H1 (cell line): Measurements from ENCODE around the gene CDC42. TPM values are rescaled to one million over a fixed set of nuclear protein-coding genes. Genes with fewer than 3 reads are reported as not detected.

Experiments used
- CTCF ChIA-PET: fragments of 300-600 bp; sonication (Branson Sonifier 250); formaldehyde crosslinking; loops from one replicate; lab custom pipeline; 2021; ENCODE audit not compliant: partially characterized antibody; lab: Charles Lee
- POLR2A ChIA-PET: fragments of 300-600 bp; sonication (Branson Sonifier 250); formaldehyde crosslinking; loops from one replicate; lab custom pipeline; 2021; ENCODE audit warnings: inconsistent platforms; ENCODE audit not compliant: partially characterized antibody; lab: Charles Lee
- DNase-seq, 2 experiments: peaks; one replicate each; pipeline versions ENCODE4 v3.0.0 to v3.0.0-alpha.2; 2010 to 2022; ENCODE audit warnings: low spot score in 2 of 2, low read depth in 1 of 2, mixed read lengths in 1 of 2
- FAIRE-seq: peaks from 2 replicates; lab custom pipeline; 2011; peaks lifted over from hg19 to GRCh38; lab: Jason Lieb, UNC
- H2AFZ ChIP-seq: 2 replicates; pipeline ENCODE4 v1.8.1; 2012; ENCODE audit warnings: low read length, inconsistent platforms
- H2AK5ac ChIP-seq: 2 replicates; pipeline ENCODE4 v1.6.1; 2013; ENCODE audit warnings: low read depth, low read length
- H2BK120ac ChIP-seq: replicated peaks from 2 replicates; pipeline ENCODE3; 2013; ENCODE audit warnings: low read depth, low read length, inconsistent platforms
- H2BK12ac ChIP-seq: 2 replicates; pipeline ENCODE4 v1.6.1; 2013; ENCODE audit warnings: low read depth, low read length
- H2BK15ac ChIP-seq: 2 replicates; pipeline ENCODE4 v1.6.1; 2013; ENCODE audit warnings: low read length
- H2BK20ac ChIP-seq: 2 replicates; pipeline ENCODE4 v1.6.1; 2013; ENCODE audit warnings: low read length
- H2BK5ac ChIP-seq: 2 replicates; pipeline ENCODE4 v1.6.1; 2013; ENCODE audit warnings: low read depth, low read length
- H3K14ac ChIP-seq: 2 replicates; pipeline ENCODE4 v1.6.1; 2013; ENCODE audit warnings: inconsistent platforms; ENCODE audit not compliant: insufficient read length
- H3K18ac ChIP-seq: 2 replicates; pipeline ENCODE4 v1.6.1; 2013; ENCODE audit warnings: low read length; ENCODE audit errors: extremely low read depth
- H3K23ac ChIP-seq: 2 replicates; pipeline ENCODE4 v1.6.1; 2013; ENCODE audit warnings: inconsistent platforms; ENCODE audit not compliant: insufficient read length
- H3K23me2 ChIP-seq: 2 replicates; pipeline ENCODE4 v1.6.1; 2013; ENCODE audit warnings: low read depth, low read length
- H3K27ac ChIP-seq: 2 replicates; pipeline ENCODE4 v1.6.1; 2011; ENCODE audit warnings: low read depth, low read length, inconsistent platforms
- H3K27me3 ChIP-seq, 4 experiments: replicated peaks in 1 of 4; 1 replicate in 1 of 4; 2 replicates in 3 of 4; pipeline versions ENCODE4 v1.6.1 to v1.8.1; 2011 to 2013; ENCODE audit warnings: low read length in 3 of 4, mild to moderate bottlenecking in 3 of 4, inconsistent platforms in 2 of 4, mixed read lengths in 2 of 4, moderate library complexity in 1 of 4; ENCODE audit not compliant: control insufficient read depth in 3 of 4, insufficient read depth in 3 of 4; ENCODE audit errors: extremely low read depth in 1 of 4
- H3K36me3 ChIP-seq, 4 experiments: 2 replicates each; pipeline versions ENCODE4 v1.6.1 to v1.8.1; 2011 to 2013; ENCODE audit warnings: mild to moderate bottlenecking in 4 of 4, low read length in 3 of 4, moderate library complexity in 2 of 4, control low read depth in 1 of 4, inconsistent platforms in 1 of 4; ENCODE audit not compliant: insufficient read depth in 4 of 4, control insufficient read depth in 2 of 4
- H3K4ac ChIP-seq: replicated peaks from 2 replicates; pipeline ENCODE3; 2013; ENCODE audit warnings: low read length, low read depth, mixed read lengths, inconsistent platforms; ENCODE audit not compliant: insufficient read length
- H3K4me1 ChIP-seq, 4 experiments: replicated peaks in 1 of 4; 1 replicate in 1 of 4; 2 replicates in 3 of 4; pipeline versions ENCODE4 v1.6.1 to v1.8.1; 2011 to 2013; ENCODE audit warnings: low read length in 3 of 4, inconsistent platforms in 2 of 4, mixed read lengths in 1 of 4; ENCODE audit not compliant: insufficient read depth in 4 of 4, control insufficient read depth in 3 of 4
- H3K4me2 ChIP-seq, 2 experiments: 2 replicates each; pipeline versions ENCODE4 v1.6.1 to v1.8.1; 2011 to 2013; ENCODE audit warnings: low read depth in 2 of 2, low read length in 2 of 2, control low read depth in 1 of 2, inconsistent platforms in 1 of 2, mild to moderate bottlenecking in 1 of 2; ENCODE audit not compliant: insufficient read depth in 1 of 2
- H3K4me3 ChIP-seq, 4 experiments: fragments of 200-600, 300-600 bp in 1 of 4; sonication (generic), shearing (Covaris generic), sonication (Bioruptor Twin) in 1 of 4; 2 replicates each; pipeline versions ENCODE4 v1.5.1 to v1.8.1; 2011 to 2016; ENCODE audit warnings: low read length in 4 of 4, low read depth in 3 of 4, control low read depth in 2 of 4, inconsistent platforms in 2 of 4, mild to moderate bottlenecking in 2 of 4, mixed read lengths in 1 of 4, moderate library complexity in 1 of 4; ENCODE audit not compliant: insufficient read depth in 2 of 4; ENCODE audit errors: extremely low read depth in 1 of 4
- H3K56ac ChIP-seq: replicated peaks from 2 replicates; pipeline ENCODE3; 2013; ENCODE audit warnings: low read depth, mild to moderate bottlenecking, mixed read lengths, low read length, inconsistent platforms; ENCODE audit not compliant: insufficient read length
- H3K79me1 ChIP-seq: 2 replicates; pipeline ENCODE4 v1.6.1; 2013; ENCODE audit warnings: low read depth, low read length, control low read depth
- H3K79me2 ChIP-seq, 2 experiments: 2 replicates each; pipeline versions ENCODE4 v1.6.1 to v1.8.1; 2012 to 2013; ENCODE audit warnings: low read length in 2 of 2, mild to moderate bottlenecking in 2 of 2, inconsistent platforms in 1 of 2; ENCODE audit not compliant: insufficient read depth in 2 of 2, control insufficient read depth in 1 of 2
- H3K9ac ChIP-seq, 4 experiments: replicated peaks in 1 of 4; 1 replicate in 1 of 4; 2 replicates in 3 of 4; pipeline versions ENCODE4 v1.6.1 to v1.8.1; 2011 to 2013; ENCODE audit warnings: low read depth in 3 of 4, low read length in 3 of 4, control low read depth in 2 of 4, mild to moderate bottlenecking in 2 of 4, moderate library complexity in 2 of 4, inconsistent platforms in 1 of 4; ENCODE audit errors: extremely low read depth in 1 of 4
- H3K9me3 ChIP-seq, 2 experiments: 2 replicates each; pipeline versions ENCODE4 v1.6.1 to v1.8.1; 2012 to 2013; ENCODE audit warnings: mild to moderate bottlenecking in 2 of 2, moderate library complexity in 2 of 2, control low read depth in 1 of 2, inconsistent platforms in 1 of 2, low read depth in 1 of 2, low read length in 1 of 2, mixed read lengths in 1 of 2; ENCODE audit not compliant: insufficient read depth in 2 of 2
- H4K20me1 ChIP-seq, 2 experiments: replicated peaks in 1 of 2; 2 replicates each; pipeline versions ENCODE3 to v1.8.1; 2011 to 2013; ENCODE audit warnings: inconsistent platforms in 2 of 2, low read length in 2 of 2, mild to moderate bottlenecking in 1 of 2; ENCODE audit not compliant: insufficient read depth in 2 of 2, control insufficient read depth in 1 of 2
- H4K5ac ChIP-seq: 2 replicates; pipeline ENCODE4 v1.6.1; 2013; ENCODE audit warnings: low read length, low read depth, mixed read lengths, inconsistent platforms; ENCODE audit not compliant: insufficient read length
- H4K8ac ChIP-seq: 2 replicates; pipeline ENCODE4 v1.8.0; 2013; ENCODE audit warnings: mild to moderate bottlenecking, moderate library complexity, low read length, inconsistent platforms; ENCODE audit not compliant: insufficient read depth; ENCODE audit errors: extremely low read depth
- H4K91ac ChIP-seq: replicated peaks from 2 replicates; pipeline ENCODE3; 2013; ENCODE audit warnings: low read length, mixed read lengths, inconsistent platforms; ENCODE audit not compliant: insufficient read length
- KDM1A ChIP-seq: fragments of 200-600, 300-600 bp; sonication (generic); IDR thresholded peaks from 2 replicates; pipeline ENCODE4 v1.7.1; 2016; ENCODE audit warnings: mild to moderate bottlenecking, low read length, borderline replicate concordance
- SAP30 ChIP-seq: fragments of 300-600 bp; sonication (generic); IDR thresholded peaks from 2 replicates; pipeline ENCODE4 v1.7.1; 2012; ENCODE audit warnings: low read length, moderate library complexity, mild to moderate bottlenecking, inconsistent platforms; ENCODE audit not compliant: insufficient read depth, insufficient replicate concordance
- SIN3A ChIP-seq, 2 experiments: IDR thresholded peaks in 1 of 2; conservative IDR thresholded peaks in 1 of 2; 2 replicates each; pipeline ENCODE4 v1.6.1; 2011 to 2012; ENCODE audit warnings: low read length in 2 of 2, improper control_type of control experiment in 1 of 2, low read depth in 1 of 2, mild to moderate bottlenecking in 1 of 2
- WGBS, 2 experiments: shearing (Covaris generic) in 1 of 2; methylation state at CpG; one replicate each; pipeline versions ENCODE4 v1.1.6 to v1.1.7; 2013 to 2015; ENCODE audit warnings: low lambda C conversion rate in 2 of 2, mixed read lengths in 2 of 2, inconsistent platforms in 1 of 2, low coverage in 1 of 2, missing lambda C conversion rate in 1 of 2; ENCODE audit not compliant: insufficient replicate concordance in 2 of 2, insufficient coverage in 1 of 2, insufficient read length in 1 of 2; ENCODE audit errors: extremely low coverage in 1 of 2, missing lambda C conversion rate in 1 of 2; 5-methylcytosine and 5-hydroxymethylcytosine counted together
- polyA plus RNA-seq, 7 experiments: library from polyadenylated mRNA; depleted of rRNA in 3 of 7; stranded (reverse) in 5 of 7; unstranded in 2 of 7; fragments of >200 nt in 5 of 7; fragments of 200-250 nt in 2 of 7; gene quantifications; 1 replicate in 5 of 7; 2 replicates in 1 of 7; 4 replicates in 1 of 7; pipeline versions ENCODE4 v1.2.1 to v1.2.3, GENCODE V29; 2011 to 2013; ENCODE audit warnings: missing spikeins in 2 of 7, mixed read lengths in 2 of 7
- total RNA-seq: library from RNA; stranded (reverse); fragmentation: NEBNext Ultra II Directional; extraction: Animal tissue kit (Norgen Biotek cat#: 25700); gene quantifications from 2 replicates; pipeline ENCODE4 v1.2.1, GENCODE V29; 2021

CDC42 gene
- total and polyA plus RNA-seq, 2 of the 8 experiments (the other 6 are each of a cell fraction or from before 2014, with no cell fraction given) = 110 to 179 TPM

GRCh38 chr1:22078133-22078532 is 25.6 kb downstream of the CDC42 start:
- no peak overlapping the region for H2AFZ ChIP-seq
- H3K4me3 ChIP-seq = no peak overlapping the region
- CTCF ChIA-PET = no interaction called here
- no peak overlapping the region for H2BK20ac ChIP-seq
- peak; percentile 28 for FAIRE-seq
- H3K9ac ChIP-seq = no peak overlapping the region
- no peak overlapping the region for H3K4me2 ChIP-seq
- H4K5ac ChIP-seq = no peak overlapping the region
- TF ChIP-seq SAP30 = no peak
- no peak for TF ChIP-seq KDM1A
- TF ChIP-seq SIN3A (conservative IDR thresholded peaks at IDR 0.05 in 1 of 2, IDR thresholded peaks at IDR 0.05 in 1 of 2; ENCODE audit: low read depth in 1 of 2, low read length in 2 of 2) = no peak
- no peak overlapping the region for H2BK5ac ChIP-seq
- no peak overlapping the region for H3K56ac ChIP-seq
- H3K36me3 ChIP-seq = peaks cover 0 to 19% (median 6%) of the 10 kb centered on the region in 4 experiments; a peak in 4 of 8 replicates
- no peak overlapping the region for H3K14ac ChIP-seq
- no peak overlapping the region for H3K18ac ChIP-seq
- H3K4ac ChIP-seq = no peak overlapping the region
- H3K23me2 ChIP-seq = no peaks in the 10 kb centered on the region
- H4K20me1 ChIP-seq = peaks cover 5 to 14% of the 10 kb centered on the region in 2 experiments
- no peaks in the 10 kb centered on the region for H3K79me1 ChIP-seq
- H2AK5ac ChIP-seq = no peak overlapping the region
- no peak overlapping the region for H2BK12ac ChIP-seq
- POLR2A ChIA-PET = interaction anchor here (0.6 kb wide), 1 partner anchor 427 kb away, joined by 3 read pairs; no protein-coding TSS in a partner anchor
- no peaks in the 10 kb centered on the region for H3K9me3 ChIP-seq
- H3K23ac ChIP-seq = no peak overlapping the region
- WGBS, 2 experiments = 91% methylated on average over 2 of the region's 2 CpGs; no CpG with 5 or more reads in 1 of the 2 experiments
- no peak overlapping the region for H4K8ac ChIP-seq
- no peak for DNase-seq
- no peaks in the 10 kb centered on the region for H3K27me3 ChIP-seq
- peaks cover 0 to 8% (median 1%) of the 10 kb centered on the region in 4 experiments; a peak in 4 of 7 replicates for H3K4me1 ChIP-seq
- no peak overlapping the region for H2BK120ac ChIP-seq
- peaks cover 6 to 76% of the 10 kb centered on the region in 2 experiments; a peak in 3 of 4 replicates for H3K79me2 ChIP-seq
- H2BK15ac ChIP-seq = no peak overlapping the region
- H3K27ac ChIP-seq = no peak overlapping the region
- H4K91ac ChIP-seq = no peak overlapping the region
